SH-SY5Y (cell line): Measurements from ENCODE around the gene CFAP97D2.

Experiments used
- GATA2 ChIP-seq: IDR thresholded peaks from 2 replicates; pipeline ENCODE4 v1.6.1; 2011; ENCODE audit warnings: mild to moderate bottlenecking, low read depth, low read length
- GATA3 ChIP-seq: IDR thresholded peaks from 2 replicates; pipeline ENCODE4 v1.6.1; 2011; ENCODE audit warnings: low read depth, mild to moderate bottlenecking, low read length, moderate library complexity

GRCh38 chr13:114237415-114238112, 58.5 kb downstream of the CFAP97D2 start:
- TF ChIP-seq GATA2 = no peak
- TF ChIP-seq GATA3 = no peak
